GM19455 (cell line): ENCODE results near the gene HOTAIR.

ENCODE experiments used
- ATAC-seq: cut with Tn5 transposase; IDR thresholded peaks from one replicate; pipeline ENCODE4 v1.9.1; 2021; ENCODE audit not compliant: unreplicated experiment

HOTAIR gene

GRCh38 chr12:53988541-53989226 is 13.9 kb upstream of the HOTAIR start:
- no peak for ATAC-seq

DNA sequence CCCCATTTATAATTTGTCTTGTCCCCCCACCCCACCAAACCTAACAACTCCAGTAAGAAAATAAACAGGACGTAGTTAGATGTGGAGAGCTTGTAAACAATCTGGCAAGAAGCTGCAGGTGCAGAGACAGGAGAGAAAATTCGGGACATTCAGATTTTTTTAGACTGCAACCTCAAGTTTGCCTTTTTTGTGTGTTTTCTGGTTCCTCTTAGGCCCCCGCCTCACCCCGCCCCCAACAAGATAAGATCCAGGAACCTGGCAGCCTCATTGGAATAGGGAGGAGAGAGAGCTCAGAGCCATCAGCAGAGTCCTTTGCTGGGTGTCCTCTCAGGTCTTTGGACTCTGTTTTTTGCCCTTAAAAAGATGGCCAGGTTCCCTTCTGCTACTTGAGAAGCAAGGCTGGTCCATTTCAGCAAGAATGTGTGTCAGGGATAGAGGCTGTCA is 13.1 kb upstream of the HOTAIR start:
- no peak for ATAC-seq

DNA sequence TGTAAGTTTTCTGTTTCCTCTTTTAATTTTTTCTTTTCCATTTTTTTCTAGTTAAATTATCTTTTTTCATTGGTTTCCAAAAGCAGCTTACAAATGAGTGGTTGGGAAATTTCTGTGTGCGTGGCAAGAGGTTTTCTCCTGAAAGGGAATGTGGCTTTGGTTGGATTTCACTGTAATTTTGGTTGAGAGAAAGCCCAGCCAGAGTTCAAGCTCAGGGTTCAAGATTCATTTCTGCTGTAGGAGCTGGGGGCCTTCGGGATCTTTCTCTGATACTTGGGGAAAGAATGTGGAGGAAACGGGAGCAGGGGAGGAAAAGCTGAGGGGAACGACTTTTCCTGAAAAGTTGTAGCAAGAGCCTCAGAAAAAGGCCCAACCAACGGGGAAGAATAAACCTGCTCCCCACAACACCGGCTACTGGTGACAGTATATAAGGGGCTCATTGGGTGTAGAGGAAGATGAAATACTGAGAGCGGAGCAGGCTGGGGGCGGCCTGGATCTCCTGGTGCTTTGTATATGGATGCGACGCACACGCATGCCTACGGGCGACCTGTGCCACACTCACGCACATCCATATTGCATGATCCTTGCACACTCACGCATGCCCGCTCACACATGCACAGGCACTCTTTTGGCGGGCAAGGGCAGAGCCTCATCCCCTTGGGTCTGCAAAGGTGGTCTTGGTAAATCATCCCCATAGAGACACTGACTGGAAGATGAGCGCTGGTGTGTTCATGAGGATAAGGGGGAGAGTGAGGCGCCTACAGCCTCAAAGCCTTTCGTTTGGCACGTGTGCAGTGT is 12.1 kb upstream of the HOTAIR start:
- no peak for ATAC-seq

GRCh38 chr12:53985994-53986685 is 11.4 kb upstream of the HOTAIR start:
- ATAC-seq = no peak

GRCh38 chr12:53985692-53985993 is 10.9 kb upstream of the HOTAIR start:
- no peak for ATAC-seq

DNA sequence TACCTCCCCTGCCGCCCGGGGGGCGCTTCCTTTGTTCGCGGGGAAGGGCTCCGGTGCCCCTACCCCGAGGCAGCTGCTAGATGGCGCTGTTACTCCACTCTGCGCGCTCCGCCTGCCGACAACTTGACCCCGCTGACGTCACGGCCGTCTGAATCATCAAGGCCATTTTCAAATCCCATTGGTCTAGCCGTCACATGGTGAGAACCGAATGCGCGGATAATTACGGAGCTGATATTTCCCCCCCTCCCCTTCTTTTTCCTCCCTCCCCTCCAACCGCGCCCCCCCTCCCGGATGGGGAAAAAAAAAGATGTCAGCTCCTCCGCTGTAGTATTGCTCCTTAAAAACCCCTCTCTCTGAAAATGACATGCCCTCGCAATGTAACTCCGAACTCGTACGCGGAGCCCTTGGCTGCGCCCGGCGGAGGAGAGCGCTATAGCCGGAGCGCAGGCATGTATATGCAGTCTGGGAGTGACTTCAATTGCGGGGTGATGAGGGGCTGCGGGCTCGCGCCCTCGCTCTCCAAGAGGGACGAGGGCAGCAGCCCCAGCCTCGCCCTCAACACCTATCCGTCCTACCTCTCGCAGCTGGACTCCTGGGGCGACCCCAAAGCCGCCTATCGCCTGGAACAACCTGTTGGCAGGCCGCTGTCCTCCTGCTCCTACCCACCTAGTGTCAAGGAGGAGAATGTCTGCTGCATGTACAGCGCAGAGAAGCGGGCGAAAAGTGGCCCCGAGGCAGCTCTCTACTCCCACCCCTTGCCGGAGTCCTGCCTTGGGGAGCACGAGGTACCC is 10.3 kb upstream of the HOTAIR start, which contains the start of gene HOXC10:
TSS of gene HOXC10 (plus strand) at position 246 of the 791 bp plus-strand sequence. CDS start at position 360, 114 bp downstream.
- ATAC-seq = no peak

DNA sequence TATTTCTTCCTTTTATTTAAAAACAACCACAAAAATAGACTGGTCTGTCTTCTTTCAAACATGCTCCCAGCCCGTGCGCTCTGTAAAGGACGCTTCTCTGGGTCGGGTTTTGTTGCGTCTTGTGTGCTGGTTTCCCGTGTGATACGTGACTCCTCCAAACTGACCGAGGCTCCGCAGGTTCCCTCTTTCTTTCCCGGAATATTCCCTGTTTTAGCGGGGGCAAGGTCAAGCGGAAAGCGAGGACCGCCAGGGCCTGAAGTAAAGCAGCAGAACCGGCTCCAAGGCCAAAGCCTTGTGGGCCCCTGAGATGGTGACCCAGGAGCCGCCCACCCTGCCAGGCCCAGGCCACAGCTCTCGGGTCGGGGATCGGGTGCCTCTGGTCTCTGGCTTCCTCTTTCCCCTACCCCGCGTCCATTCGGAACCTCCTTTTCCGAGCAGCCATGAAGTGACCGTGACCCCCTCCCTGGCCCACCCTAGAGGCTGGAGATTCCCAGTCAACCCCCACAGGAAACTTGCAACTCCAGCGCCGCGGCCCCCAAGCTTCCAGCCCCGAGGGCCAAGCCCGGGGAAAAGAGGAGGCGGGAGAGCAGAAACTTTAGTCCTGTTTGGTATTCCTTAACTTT is 9.3 kb upstream of the HOTAIR start:
- ATAC-seq = no peak

DNA sequence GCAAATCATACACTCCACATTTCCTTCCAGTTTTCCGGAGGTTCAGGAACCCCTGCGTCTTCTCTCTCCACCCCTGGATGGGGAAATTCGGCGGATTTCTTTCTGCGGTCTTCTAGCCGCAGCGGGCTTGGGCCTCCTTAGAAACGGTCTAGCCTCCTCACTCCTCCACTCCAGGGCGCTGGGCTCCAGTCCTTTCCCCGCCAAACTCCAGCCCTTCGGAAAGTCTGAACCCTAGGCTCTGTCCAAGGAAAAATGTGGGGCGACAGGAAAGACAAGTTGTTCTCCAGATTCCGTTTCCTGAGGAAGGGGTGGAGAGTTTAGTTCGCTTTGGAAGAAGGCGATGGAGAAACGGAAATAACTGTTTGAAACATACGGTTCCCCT is 8.8 kb upstream of the HOTAIR start:
- no peak for ATAC-seq

DNA sequence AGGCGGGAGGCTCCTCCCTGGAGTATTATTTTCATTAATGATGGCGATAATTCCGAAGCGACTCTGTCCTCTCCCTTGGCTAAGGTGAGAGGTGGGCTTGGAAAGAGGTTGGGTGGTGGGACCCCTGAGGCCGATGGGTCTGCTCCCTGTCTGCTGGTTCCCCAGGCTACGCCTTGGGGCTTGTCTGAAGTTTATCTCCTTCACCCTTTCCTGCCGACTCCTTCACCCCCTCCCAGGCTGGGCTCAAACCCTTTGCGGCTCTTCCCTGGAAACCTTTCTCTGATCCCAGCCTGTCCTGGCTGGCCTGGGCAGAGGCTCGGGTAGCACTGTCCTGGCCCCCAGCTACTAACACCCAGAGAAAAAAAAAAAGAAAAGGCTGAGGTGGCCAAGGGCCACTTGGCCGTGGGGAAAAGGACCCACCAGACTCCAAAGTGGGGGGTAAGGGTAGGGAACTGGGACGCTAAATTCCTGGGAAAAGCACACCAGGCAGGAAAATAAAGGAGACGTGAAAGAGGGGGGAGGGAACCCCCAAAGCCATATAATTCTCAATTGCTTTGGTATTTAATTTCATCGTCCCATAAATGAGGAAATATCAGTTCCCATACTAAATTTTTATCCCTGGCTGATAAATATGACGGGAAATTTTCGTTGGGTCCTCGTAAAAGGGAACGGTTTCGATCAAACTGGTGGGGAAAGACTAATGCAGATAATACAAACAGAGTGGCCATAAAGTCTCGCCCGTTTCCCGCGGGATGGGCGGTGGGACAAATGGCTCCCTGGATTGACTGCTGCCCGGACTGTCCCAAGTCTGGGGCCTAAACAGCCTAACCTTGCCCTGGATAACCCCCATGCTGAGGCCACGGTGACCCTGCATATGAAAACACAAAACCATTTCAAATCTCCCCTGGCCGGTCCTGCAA is 8.2 kb upstream of the HOTAIR start:
- no peak for ATAC-seq

- ATAC-seq = no peak
Observed at GRCh38 chr12:53981634-53982565, 7.1 kb upstream of the HOTAIR start.

- no peak for ATAC-seq
Observed at GRCh38 chr12:53980802-53981496, 6.2 kb upstream of the HOTAIR start.

DNA sequence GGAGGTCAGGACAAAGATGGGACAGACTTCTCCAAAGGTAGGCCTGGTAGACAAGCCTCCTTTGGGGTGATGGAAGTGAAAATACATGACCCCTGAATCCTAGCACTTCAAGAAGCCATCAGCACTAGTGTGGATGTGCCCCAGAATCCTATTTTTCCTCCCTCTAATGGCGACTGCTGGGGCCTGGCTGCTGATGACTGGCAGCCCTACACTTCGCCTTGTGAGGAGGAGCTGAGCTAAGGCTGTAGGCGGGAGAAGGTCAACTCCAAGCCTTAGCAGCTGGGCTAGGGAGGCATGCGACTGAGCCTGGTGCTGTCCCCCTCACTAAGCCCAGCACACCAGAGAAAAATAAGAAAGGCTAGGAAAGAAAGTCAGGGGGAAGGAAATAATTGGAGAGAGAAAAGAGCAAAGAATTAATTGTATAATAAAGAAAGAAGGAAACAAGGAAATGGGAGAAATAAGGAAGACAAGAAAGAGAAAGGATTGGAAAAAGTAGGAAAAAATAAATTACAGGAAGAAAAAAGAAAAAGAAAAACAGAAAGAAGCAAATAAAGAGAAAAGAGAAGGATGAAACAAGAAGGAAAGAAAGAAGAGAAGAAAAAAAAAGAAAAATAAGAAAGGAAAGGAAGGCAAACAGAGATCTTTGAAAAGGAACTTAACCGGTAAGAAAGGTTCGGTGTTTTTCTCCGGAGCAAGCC is 5.5 kb upstream of the HOTAIR start:
- ATAC-seq = no peak

- no peak for ATAC-seq
Observed at GRCh38 chr12:53978477-53979356, 4.0 kb upstream of the HOTAIR start.

- ATAC-seq = no peak
Observed at GRCh38 chr12:53977596-53978445, 3.1 kb upstream of the HOTAIR start.

DNA sequence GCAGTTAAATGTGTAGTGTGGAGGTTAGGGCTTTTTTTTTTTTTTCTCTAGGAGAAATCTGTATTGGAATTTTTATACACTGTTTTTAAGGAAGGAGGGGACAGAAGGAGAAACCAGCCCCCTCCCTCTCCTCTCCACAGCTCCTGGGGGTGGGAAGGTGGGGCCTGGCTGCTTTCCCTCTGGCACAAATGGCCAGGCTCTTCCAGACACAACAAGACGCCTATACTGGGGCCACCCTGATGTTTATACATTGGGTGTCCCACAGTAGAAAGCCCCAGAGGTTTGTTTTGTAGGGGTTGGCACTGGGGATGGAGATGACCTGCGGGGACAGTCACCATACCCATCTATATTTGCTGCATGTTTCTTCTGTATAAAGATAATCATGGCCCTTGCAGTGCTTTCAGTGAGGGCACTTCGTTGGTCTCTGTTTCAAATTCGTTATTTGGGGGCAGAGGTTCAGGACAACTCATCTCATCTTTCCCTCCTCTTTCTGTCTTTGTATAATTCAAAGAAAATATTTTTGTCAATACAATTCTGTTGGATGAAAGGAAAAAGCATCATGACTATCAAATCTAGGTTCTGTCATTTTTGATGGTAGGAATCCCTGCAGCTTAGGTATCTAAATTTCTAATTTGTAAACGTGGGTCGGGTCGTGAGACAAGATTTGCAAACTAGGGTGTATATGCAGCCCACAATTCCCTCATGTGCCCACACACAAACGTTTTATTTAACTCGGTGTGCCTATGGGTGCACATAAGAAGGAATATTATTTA is 2.3 kb upstream of the HOTAIR start:
- ATAC-seq = no peak
